Activated T-helper 1 cell treated with Interleukin-2 at 50 U/mL for 16 hours (primary cell): ENCODE data around the gene PSMA5.
"Not testable (repeated sequence)": the region's sequence is repeated elsewhere in the genome, so short reads cannot be mapped to it uniquely, and the experiment has no call there.

Experiments
- DNase-seq: peaks from one replicate; pipeline ENCODE4 v3.0.0-alpha.2; 2020; ENCODE audit warnings: low read depth

The PSMA5 gene

DNA sequence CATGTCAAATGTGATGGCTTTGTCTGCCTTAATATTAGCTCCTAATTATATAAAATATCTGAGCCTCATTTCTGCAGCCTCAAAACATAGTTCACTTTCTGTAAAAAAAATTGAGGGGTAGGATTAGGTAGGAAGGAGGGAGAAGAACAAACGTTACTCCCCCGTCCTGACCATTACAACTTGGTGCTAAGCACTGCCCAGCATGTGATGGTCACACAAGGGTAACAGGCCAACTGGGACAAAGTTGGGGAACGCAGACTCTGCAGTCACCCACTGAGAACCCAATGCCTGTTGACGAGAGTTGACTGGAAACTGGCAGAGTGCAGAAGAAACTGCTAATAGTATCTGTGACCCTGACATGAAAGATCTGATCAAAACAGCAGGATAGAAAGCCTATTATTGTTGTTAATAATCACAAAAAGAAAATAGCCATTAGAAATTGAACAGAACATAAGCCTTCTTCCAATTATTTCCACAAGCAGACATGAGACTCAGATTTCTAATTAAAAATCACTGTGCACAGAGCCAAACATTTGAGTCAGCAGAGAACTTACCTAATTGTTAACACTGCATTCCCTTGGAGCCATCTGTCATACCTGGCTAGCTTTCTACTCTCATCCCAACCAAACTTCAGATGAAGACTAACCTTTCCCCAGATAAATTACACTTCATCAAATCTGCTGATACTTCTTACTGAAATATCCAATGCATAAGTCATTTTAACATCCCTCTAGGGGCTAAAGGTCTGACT lies 34.0 kb downstream of the PSMA5 start:
- no peak for DNase-seq

GRCh38 chr1:109391626-109392025 lies 34.6 kb downstream of the PSMA5 start:
- DNase-seq, result no peak

- no peak for DNase-seq
These were observed 35.1 kb downstream of the PSMA5 start for GRCh38 chr1:109391157-109391556.

GRCh38 chr1:109389638-109390341 lies 36.5 kb downstream of the PSMA5 start:
- DNase-seq, result no peak

GRCh38 chr1:109388884-109389637 lies 37.2 kb downstream of the PSMA5 start:
- no peak for DNase-seq

GRCh38 chr1:109388208-109388711 lies 38.0 kb downstream of the PSMA5 start:
- no peak for DNase-seq

DNA sequence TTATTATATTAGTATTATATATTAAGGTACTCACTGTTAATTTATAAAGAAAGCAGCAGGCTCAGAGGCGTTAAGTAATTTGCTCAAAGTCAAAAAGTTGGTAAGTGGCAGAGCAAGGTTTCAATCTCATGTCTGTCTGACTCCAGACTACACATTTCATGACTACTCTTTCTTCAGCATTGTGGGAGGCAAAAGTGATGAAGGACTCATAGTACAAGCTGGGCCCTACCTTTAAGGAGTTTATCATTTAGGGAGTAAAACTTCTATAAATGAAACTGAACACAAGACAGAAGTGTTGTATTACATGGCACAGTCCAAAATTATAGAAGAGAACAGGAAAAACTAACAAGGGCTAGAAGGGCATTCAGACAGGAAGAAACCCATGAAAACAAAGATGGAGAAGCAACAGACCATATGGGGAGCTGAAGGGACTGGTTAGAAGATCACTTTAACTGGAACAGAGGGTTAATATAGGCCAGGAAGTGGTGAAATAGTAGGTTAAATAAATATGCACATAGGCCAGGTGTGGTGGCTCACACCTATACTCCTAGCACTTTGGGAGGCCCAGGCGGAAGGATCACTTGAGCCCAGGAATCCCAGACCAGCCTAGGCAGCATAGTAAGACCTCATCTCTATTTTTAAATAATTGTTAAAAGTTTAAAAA lies 40.1 kb downstream of the PSMA5 start:
- no peak for DNase-seq

GRCh38 chr1:109385417-109385816 lies 40.8 kb downstream of the PSMA5 start:
- DNase-seq, result no peak

DNA sequence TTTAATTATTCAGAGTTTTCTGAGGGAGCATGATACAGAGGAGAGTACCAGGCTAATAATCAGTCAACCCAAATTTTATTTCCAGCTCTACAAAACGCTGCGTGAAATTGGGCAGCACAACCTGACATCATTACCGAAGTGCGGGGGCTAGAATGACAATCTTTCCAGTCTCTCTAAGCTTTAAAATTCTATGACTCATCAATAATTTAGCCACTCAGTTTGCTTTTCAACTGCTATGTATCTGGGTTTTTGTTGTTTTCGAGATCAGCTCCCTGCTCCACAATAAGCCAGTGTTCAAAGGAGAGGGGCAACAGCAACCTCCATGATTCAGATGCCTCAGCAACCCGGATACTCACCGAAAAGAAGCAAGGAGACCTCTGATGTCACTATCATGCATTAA lies 42.4 kb downstream of the PSMA5 start:
- DNase-seq, result no peak

DNA sequence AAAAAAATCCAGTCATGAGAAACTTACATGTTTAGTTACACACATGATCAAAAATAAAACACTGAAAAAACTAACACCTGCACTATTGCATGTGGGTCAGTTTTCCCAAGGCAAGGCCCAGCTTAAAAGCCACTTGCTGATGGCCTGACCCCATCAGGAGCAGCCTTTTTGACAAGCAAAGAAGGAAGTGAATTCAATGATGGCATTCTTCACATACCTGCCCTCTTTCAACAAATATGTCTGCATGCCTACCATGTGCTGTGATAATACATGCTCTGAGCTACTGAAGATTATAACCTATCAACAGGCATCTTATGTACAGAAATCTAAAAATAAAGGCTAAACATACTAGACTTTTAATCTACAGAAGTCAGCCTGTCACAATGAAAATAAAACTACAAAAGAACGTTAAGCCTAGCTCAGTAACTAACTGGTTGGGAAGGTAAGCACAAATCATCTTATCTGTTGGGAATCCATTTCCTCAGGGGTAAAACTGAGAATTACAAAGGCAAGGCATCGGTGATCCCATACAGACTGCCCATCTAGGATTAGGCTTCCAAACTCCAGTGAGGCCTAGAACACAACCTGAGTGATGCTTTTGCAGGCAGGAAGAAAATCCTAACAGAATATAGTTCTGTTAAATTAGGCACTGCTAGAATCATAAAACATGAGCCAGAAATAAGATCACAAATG lies 43.0 kb downstream of the PSMA5 start:
- no peak for DNase-seq

- DNase-seq, result no peak
These were observed 44.7 kb downstream of the PSMA5 start for GRCh38 chr1:109381573-109381972.

DNA sequence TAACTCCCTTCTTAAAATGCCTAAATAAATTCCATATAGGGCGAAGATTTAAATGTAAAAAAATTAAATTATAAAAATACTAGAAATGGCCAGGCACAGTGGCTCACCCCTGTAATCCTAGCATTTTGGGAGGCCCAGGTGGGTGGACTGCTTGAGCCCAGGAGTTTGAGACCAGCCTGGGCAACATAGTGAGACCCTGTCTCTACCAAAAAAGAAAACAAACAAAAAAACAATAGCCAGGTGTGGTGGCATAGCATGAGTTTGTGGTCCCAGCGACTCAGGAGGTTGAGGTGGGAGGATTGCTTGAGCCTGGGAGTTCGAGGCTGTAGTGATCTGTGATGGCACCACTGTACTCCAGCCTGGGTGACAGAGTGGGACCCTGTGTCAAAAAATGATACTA lies 46.3 kb downstream of the PSMA5 start:
- DNase-seq, result no peak

- no peak for DNase-seq
These were observed 46.8 kb downstream of the PSMA5 start for GRCh38 chr1:109379422-109379821.

- DNase-seq, result no peak
These were observed 48.5 kb downstream of the PSMA5 start for GRCh38 chr1:109377698-109378097.

- not testable (repeated sequence) for DNase-seq
These were observed 52.6 kb downstream of the PSMA5 start for GRCh38 chr1:109373696-109374095.

GRCh38 chr1:109373126-109373525 lies 53.1 kb downstream of the PSMA5 start:
- DNase-seq, result no peak

DNA sequence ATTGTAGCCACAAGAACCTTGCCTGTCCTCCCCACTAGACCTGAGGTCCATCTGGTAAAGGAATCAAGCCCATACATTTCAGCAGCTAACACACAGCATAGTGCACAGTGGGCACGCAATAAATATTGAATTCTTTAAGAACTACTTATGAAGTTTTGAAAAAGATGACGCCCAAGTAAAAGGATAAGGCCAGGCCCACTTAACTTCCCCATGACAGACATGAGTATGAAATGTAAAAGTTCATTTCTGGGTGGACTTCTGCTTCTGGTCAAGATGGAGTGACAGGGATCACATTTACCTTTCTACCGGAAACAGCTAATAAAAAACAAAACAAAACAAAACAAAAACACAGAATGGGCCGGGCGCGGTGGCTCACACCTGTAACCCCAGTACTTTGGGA lies 54.0 kb downstream of the PSMA5 start:
- no peak for DNase-seq

GRCh38 chr1:109371341-109371739 lies 54.9 kb downstream of the PSMA5 start:
- DNase-seq, result no peak

DNA sequence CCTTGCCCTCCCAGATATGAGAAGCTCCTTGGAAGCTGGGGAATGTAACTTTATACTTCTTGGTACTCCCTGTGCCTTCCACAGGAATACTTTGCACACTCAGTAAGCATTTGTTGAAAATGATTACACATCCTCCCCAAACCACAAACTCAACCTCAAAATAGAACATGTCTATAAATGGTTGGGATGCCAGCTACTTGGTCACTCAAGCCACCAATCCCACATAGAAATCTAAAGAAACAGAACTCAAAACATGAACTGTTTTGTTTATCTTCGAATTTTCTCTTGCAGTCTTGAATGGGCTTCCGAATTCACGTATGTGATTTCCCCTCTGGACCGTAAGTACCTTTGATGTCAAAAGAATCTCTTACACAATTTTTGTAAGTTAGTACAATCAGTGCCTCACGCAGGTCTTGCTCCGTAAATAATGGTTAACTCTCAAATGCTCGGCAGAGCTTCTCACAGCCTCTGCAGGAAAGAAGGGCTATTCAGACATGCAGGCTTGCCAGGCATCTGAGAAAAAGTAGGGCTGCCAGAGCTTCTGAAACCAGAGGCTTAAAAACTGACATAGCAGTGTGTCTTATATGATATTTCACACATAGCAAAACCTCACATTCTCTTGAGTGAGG lies 55.4 kb downstream of the PSMA5 start:
- DNase-seq, result no peak

GRCh38 chr1:109369167-109369746 lies 57.0 kb downstream of the PSMA5 start:
- DNase-seq, result no peak

DNA sequence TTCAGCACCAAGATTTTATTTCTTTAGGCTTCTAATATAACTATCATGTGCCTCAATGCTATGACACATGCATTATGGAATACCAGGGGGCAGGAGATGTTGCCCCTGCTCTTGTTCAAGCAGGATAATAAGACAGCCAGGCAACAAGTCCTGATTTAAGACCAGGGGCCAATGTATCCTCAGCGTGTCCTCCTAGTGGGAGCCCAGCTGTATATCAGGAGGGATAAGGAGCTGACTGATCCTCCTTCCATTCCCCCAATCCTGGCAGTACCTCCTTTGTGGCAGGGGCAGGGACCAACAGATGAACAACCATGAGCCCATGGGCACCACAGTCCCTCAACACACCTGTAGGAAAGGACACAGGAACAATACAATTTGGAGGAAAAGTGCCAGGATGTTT lies 57.8 kb downstream of the PSMA5 start:
- DNase-seq, result no peak
